HL-60 (cell line): ENCODE measurements around the gene SECISBP2L.

Experiments
- DNase-seq, 2 experiments: peaks; one replicate each; pipeline ENCODE4 v3.0.0-alpha.2; 2010 to 2020; ENCODE audit warnings: low read depth in 1 of 2, low spot score in 1 of 2
- H3K27ac ChIP-seq: fragments of 250-450 bp; sonication (Bioruptor Pico); replicated peaks from 2 replicates; pipeline ENCODE4 v1.5.1; 2020; ENCODE audit warnings: mild to moderate bottlenecking, moderate library complexity
- H3K27me3 ChIP-seq: fragments of 250-450 bp; sonication (Bioruptor Pico); 2 replicates; pipeline ENCODE4 v1.5.1; 2021; ENCODE audit warnings: mild to moderate bottlenecking, moderate library complexity; ENCODE audit not compliant: insufficient read depth, poor library complexity, severe bottlenecking
- H3K4me3 ChIP-seq: replicated peaks from 2 replicates; pipeline ENCODE4 v1.5.1; 2011; ENCODE audit warnings: mild to moderate bottlenecking, control low read depth, low read length; ENCODE audit not compliant: insufficient read depth
- GABPA ChIP-seq: IDR thresholded peaks from 2 replicates; pipeline ENCODE4 v1.6.1; 2012; ENCODE audit warnings: low read depth
- POLR2AphosphoS5 ChIP-seq: IDR thresholded peaks from 2 replicates; pipeline ENCODE4 v1.6.1; 2012; ENCODE audit warnings: low read depth
- REST ChIP-seq: IDR thresholded peaks from 2 replicates; pipeline ENCODE4 v1.6.1; 2012; ENCODE audit warnings: low read depth; ENCODE audit not compliant: insufficient replicate concordance
- SPI1 ChIP-seq: IDR thresholded peaks from 2 replicates; pipeline ENCODE4 v1.6.1; 2012; ENCODE audit warnings: low read depth, mild to moderate bottlenecking, borderline replicate concordance
- TF ChIP-seq, protein P1 (sequence below): IDR thresholded peaks from one replicate; pipeline ENCODE4 v1.5.1; 2011; ENCODE audit warnings: low read length, control low read depth, inconsistent platforms; ENCODE audit not compliant: insufficient read depth

Gene SECISBP2L

DNA sequence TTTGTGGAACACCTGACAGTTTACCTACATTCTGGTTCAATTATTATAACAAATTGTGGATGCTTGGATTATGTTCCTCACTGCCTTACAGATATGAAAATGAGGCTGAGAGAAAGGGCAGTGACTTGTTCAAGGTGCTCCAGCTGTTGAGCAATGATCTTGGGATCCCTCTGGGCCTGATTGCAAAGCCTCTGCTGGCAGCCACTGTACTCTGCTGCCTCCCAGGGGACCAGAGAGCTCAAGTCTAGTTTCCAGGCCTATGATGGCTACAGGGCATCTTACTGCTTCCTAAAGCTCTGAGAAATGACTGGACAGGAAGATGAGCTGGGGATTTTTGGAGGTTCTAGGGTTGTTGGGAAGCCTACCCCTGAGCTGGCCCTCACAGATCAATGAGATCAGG is 80.3 kb downstream of the SECISBP2L start:
- no peak overlapping the region for H3K4me3 ChIP-seq
- H3K27me3 ChIP-seq = peaks cover 15% of the 10 kb centered on the region
- no peak overlapping the region for H3K27ac ChIP-seq
- DNase-seq = peak; percentile 33 to 44
- TF ChIP-seq REST = no peak
- no peak for TF ChIP-seq SPI1
- no peak for TF ChIP-seq POLR2AphosphoS5
- TF ChIP-seq, protein P1, sequence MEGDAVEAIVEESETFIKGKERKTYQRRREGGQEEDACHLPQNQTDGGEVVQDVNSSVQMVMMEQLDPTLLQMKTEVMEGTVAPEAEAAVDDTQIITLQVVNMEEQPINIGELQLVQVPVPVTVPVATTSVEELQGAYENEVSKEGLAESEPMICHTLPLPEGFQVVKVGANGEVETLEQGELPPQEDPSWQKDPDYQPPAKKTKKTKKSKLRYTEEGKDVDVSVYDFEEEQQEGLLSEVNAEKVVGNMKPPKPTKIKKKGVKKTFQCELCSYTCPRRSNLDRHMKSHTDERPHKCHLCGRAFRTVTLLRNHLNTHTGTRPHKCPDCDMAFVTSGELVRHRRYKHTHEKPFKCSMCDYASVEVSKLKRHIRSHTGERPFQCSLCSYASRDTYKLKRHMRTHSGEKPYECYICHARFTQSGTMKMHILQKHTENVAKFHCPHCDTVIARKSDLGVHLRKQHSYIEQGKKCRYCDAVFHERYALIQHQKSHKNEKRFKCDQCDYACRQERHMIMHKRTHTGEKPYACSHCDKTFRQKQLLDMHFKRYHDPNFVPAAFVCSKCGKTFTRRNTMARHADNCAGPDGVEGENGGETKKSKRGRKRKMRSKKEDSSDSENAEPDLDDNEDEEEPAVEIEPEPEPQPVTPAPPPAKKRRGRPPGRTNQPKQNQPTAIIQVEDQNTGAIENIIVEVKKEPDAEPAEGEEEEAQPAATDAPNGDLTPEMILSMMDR = no peak
- no peak for TF ChIP-seq GABPA

GRCh38 chr15:48964898-48965297 is 81.3 kb downstream of the SECISBP2L start:
- no peak for DNase-seq
- Histone ChIP-seq H3K27me3 (peaks cover 15% of the 10 kb centered on the region), H3K27ac (no peak overlapping the region), H3K4me3 (no peak overlapping the region)
- TF ChIP-seq, protein P1 = no peak
- TF ChIP-seq POLR2AphosphoS5 = no peak

DNA sequence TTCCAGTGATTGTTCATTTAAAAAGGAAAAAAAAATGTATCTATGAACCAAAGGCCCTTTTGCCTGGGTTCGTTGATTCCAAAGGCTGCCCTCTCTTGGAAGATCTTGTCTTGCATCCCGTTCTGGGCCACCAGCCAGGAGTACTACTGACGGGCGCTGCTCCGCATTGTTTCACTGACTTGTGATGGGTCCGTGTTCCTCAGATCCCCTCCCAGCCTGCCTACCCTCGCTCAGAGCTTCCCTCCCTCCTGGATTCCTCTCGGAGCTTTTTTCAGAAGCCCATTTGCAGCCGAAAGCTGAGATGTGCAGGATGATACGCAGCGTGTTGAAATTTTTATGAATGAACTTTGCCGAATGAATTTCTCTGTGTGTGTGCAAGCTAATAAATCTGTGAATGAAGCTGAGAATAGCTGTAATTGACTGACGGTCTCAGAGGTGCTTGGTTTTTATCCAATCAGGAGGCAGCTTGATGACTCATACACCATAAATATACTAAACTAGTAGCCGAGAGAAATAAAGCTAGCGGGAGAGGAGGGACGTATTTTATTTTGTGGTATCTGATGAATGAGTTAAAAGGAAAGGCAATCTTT is 82.6 kb downstream of the SECISBP2L start, which contains the start of gene SHC4:
SHC4 (minus strand) TSS at position 396 of the 590 bp plus-strand sequence. CDS start 904 bp downstream, outside the sequence.
- H3K27ac ChIP-seq = no peak within 1 kb of the TSS

More for the DNA sequence above, 82.6 kb downstream of the SECISBP2L start, which contains the start of gene SHC4:
- DNase-seq = no peak
- peaks cover 15% of the 10 kb centered on the region for H3K27me3 ChIP-seq
- TF ChIP-seq, protein P1 = no peak
- TF ChIP-seq REST (no peak), POLR2AphosphoS5 (no peak), SPI1 (no peak)
- H3K4me3 ChIP-seq = peak within 1 kb of the TSS; percentile 28
